C4-2B (cell line): ENCODE measurements around the gene RPS14.

Experiments
- CTCF ChIP-seq: fragments of 450-650 bp; conservative IDR thresholded peaks from 2 replicates; pipeline ENCODE4 v1.5.1; 2017; ENCODE audit warnings: mild to moderate bottlenecking
- ZFX ChIP-seq: fragments of 450-650 bp; IDR thresholded peaks from 2 replicates; pipeline ENCODE4 v1.6.1; 2017

DNA sequence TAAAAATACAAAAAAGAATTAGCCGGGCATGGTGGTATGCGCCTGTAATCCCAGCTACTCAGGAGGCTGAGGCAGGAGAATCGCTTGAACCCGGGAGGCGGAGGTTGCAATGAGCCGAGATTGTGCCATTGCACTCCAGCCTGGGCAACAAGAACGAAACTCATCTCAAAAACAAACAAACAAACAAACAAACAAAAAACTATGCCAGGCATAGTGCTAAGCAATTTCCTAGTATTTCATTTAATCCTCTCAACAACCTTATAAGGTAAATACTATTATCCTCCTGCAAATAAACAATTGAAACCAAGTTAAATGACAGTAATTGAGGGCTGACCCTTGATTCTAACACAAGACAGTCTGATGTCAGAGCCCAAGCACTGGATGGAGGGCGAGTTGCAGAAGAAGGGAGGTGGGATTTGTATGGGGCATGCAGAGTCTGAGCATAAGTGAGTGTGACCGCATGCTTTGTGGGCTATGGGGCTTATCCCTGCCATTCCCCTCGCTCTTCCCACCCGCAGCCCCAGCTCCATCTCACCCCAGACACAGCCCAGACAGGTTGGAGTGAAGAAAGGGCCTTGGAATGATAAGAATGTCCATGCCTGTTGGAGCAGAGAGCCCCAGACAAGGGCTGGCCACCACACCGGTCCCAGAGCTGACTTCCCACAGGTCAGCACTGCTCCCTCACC lies 24.3 kb upstream of the RPS14 start:
- TF ChIP-seq CTCF (no peak), ZFX (no peak)
